Middle frontal gyrus (tissue), 1 donor: ENCODE results near the gene PIH1D1.

Experiments
- DNase-seq: peaks from one replicate; pipeline ENCODE4 v3.0.0-alpha.2; 2015; ENCODE audit warnings: low spot score; ENCODE audit errors: extremely low spot score

Gene PIH1D1

DNA sequence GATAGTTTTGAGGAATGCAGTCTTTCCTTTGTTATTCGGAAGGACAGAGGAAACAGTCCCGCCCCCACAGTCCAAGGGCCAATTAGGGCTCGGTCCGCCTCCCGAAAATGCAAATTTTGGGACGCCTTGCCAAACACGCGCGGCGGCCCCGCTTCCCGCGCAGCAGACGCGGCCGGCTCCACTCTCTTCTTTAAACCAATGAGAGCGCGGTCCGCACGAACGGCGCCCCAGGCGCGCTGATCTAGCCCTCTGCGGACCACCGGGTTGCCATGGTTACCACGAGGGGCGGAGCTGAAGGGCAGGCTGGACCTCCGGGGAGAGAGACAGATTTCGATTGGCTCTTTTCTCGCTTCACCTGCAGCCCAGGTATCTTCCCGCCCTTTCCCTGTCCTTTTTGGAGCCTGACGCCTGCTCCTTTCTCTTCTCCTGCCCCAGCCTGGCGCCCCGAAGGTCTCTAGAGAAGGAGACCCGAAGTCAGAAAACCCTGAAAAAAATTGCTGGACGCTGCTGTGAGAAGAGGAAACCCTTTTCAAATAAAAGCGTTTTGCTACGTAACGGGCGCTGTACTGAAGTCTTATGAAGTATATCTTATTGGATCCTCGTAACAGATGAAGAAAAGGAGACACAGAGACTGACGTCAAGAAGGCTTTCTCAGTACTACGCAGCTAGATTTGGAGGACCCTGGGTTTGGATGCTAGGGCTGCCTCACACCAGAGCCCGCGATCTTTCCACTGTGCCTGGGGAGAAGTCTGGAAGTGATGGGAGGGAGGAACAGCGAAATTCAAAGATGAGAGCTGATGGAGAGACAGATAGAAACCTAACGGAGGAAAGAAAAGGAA, 30.4 kb downstream of the PIH1D1 start:
- DNase-seq = no peak

DNA sequence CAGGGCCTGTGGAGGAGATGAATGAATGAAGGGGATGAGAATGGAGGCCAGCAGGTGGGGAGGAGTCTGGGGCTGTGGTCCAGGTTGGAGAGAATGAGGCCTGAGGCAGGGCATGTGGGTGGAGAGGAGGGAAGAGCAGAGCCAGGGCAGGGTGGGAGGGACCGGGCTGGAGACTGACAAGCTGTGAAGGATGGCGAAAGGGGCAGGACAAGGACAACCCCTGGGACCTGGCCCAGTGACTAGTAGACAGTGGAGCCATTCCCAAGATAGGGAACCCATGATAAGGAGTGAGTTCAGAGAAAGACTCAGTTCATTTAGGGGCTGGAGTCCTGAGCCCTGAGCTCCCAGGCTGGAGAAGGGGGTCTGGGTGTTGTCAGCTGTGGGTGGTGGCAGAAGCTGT, 31.4 kb downstream of the PIH1D1 start:
- no peak for DNase-seq

- DNase-seq = no peak
Observed at GRCh38 chr19:49419173-49419572, 32.4 kb downstream of the PIH1D1 start.

DNA sequence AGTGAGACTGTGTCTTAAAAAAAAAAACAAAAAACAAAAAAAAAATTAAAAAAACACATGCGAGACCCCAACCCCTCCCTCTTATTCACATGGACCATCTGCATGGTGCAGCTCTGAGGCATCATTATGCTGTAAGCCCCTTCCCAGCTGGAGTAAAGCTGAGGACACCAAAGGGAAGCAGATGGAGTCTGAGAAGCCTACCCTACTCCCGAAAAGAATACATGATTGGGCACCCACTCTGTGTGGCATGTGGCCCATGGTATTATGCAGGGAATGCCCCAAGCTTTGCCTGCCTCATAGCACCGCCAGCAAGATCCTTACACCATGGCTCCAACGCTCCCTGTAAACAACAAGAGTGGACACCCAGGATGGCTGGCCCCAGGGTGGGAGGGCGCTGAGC, 33.1 kb downstream of the PIH1D1 start:
- DNase-seq = no peak

DNA sequence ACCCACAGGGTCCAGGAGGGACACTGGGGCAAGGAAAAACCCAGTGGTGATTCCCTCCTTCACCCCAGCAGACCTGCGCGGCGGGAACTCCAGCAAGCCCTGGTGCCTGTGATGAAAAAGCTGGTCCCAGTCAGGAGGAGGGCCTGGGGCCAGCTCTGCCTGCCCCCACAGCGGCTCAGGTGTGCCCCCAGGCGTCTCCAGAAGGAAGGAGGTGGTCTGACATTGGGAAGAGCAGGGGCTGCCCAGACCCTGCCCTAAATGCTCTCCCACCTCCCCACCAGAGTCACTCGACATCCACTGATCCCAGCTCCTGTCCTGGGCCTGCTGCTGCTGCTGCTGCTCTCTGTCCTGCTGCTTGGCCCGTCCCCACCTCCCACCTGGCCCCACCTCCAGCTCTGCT, 34.5 kb downstream of the PIH1D1 start:
- no peak for DNase-seq

GRCh38 chr19:49415810-49416200, 35.8 kb downstream of the PIH1D1 start:
- no peak for DNase-seq

DNA sequence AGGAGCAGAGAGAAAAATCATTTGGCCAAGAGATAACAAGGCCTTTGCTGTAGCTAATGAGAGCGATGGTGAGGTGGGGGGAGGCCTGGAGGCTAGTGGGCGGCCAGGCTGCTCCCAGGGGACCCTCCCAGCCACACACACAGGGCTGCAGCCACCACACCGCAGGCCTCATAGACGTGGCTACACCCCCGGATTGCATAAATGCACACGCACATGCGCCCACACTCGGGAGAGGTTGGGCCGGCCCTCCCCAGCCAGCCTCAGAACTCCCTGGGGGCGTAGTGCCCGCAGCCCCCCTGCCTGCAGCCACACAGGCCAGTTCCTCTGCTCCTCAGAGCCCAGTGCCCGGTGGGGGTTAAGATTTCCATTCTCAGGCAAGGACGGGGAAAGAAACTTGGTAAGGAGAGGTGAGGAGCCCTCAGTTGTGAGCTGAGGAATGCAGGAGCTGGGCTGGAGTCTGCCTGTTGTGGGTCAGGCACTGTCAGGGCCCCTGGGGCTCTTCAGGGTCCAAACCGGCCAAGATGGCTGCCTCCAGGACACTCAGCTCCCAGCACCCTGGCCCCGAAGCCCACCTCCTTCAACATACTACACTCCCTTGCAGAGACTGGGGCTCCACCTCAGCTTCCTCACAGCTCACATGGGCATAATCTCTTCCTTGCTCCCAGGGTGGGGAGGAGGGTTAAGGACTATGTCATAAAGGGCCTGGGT, 36.4 kb downstream of the PIH1D1 start:
- DNase-seq = no peak

- DNase-seq = no peak
Observed at GRCh38 chr19:49414256-49414655, 37.4 kb downstream of the PIH1D1 start.

- no peak for DNase-seq
Observed at GRCh38 chr19:49413348-49413747, 38.3 kb downstream of the PIH1D1 start.

- no peak for DNase-seq
Observed at GRCh38 chr19:49411681-49412326, 39.8 kb downstream of the PIH1D1 start.

GRCh38 chr19:49409441-49410029, 42.1 kb downstream of the PIH1D1 start:
- DNase-seq = no peak

DNA sequence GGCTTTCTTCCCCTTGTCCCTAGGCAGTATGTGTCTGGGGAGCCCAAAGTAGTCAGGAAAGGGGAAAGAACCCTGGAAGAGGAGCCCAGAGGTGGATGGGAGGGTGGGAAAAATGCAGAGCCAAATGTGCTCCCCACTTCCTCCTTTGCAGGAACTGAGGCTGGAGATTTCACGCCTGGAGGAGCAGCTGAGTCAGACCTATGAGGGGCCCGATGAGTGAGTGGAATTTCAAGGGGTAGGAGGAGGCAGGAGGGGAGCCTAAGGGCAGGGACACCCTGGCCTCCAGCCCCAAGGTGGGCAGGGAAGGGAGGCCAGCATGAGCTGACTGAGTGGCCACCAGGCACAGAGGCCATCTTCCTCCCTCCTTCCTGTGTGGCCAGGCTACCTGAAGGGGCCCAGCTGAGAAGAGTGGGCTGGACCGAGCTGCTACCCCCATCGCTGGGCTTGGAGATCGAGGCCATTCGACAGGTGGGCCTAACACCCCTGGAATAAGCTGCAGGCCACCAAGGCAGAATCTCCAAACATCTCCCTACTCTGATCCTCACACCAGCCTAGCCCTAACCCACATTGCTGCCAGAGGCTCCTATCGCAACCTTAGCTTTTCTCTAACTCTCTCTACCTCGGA, 42.7 kb downstream of the PIH1D1 start:
- DNase-seq = no peak

DNA sequence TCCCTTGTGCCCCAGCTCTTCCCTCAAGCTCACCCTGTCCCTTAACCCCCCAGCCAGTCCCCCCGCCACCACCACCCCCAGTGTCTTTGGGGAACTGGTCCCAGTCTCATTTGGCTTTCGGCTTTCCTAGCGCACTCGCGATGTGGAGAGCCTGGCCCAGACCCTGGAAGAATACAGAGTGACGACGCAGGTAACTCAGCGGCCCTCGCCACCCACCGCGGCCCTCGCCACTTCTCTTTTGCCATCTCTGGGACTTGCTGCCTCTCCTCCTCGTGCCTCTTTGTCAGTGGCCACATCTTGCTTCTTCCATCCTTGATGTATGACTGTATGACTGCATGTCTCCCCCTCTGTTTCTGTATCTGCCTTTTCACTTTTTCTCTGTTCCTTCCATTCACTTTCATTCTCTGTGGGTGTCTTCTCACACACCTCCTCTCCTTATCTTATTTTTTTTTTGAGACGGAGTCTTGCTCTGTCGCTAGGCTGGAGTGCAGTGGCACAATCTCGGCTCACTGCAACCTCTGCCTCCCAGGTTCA, 44.1 kb downstream of the PIH1D1 start:
- no peak for DNase-seq

- DNase-seq = no peak
Observed at GRCh38 chr19:49407079-49407478, 44.5 kb downstream of the PIH1D1 start.

DNA sequence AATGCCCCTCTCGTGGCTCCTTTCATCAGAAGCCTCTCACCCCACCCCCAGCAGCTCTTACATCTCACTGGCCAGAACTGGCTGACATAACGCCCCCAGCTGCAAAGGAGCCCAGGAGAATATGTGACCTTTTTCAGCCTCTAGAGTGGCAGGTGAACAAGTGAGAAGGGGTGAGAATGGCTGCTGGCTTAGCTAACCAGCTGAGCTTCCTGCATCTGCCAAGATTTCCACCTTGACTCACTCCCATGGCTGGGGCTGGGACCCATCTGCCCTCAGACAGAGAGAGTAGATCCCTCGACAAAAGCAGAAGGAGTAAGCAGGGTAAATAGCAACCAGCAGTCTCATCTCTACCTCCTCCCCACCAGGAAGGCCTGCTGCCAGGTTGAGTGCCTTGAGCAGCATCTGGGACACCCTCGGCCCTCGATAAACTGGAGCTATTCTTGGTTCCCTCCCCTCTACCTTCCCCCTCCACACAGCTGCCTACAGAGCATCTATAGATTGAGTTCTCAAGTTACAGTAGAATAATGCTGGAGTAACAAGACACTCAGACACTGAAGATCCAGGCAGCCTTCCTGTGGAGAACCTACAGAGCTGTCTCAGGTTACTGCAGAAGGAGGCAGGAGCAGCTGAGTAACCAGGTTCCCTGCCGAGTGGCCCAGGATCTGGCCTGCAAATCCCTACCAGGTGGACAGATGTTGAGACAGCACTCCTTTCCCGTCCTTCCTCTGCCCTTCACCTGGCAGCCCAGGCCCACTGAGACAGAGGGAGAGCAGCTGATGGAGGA, 48.0 kb downstream of the PIH1D1 start:
- no peak for DNase-seq

GRCh38 chr19:49400029-49400428, 51.6 kb downstream of the PIH1D1 start:
- DNase-seq = no peak

- DNase-seq = no peak
Observed at GRCh38 chr19:49398931-49399330, 52.7 kb downstream of the PIH1D1 start.

DNA sequence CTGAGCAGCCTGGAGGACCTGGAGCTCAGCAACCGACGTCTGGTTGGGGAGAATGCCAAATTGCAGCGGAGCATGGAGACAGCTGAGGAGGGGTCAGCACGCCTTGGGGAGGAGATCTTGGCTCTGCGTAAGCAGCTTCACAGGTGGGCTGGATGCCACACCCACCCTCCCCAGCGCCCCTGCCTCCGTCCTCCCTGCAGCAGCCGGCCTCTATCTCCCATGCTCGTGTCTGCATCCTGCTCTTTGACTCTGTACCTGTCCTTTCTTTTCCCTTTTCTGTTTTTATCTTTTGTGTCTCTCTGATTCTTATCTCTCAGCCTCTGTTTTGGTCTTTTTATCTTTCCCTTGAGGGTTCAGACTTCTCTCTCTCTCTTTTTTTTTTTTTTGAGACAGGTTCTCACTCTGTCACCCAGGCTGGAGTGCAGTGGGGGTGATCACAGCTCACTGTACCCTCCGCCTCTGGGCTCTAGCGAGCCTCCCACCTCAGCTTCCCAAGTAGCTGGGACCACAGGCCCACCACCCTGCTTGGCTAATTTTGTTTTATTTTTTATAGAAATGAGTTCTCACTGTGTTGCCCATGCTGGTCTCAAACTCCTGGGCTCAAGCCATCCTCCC, 53.5 kb downstream of the PIH1D1 start:
- no peak for DNase-seq

- no peak for DNase-seq
Observed at GRCh38 chr19:49396738-49397505, 54.7 kb downstream of the PIH1D1 start.
